ENCODE data around the gene MRI1.
"Not testable (repeated sequence)": the region's sequence is repeated elsewhere in the genome, so short reads cannot be mapped to it uniquely, and the experiment has no call there.

MRI1 gene

DNA sequence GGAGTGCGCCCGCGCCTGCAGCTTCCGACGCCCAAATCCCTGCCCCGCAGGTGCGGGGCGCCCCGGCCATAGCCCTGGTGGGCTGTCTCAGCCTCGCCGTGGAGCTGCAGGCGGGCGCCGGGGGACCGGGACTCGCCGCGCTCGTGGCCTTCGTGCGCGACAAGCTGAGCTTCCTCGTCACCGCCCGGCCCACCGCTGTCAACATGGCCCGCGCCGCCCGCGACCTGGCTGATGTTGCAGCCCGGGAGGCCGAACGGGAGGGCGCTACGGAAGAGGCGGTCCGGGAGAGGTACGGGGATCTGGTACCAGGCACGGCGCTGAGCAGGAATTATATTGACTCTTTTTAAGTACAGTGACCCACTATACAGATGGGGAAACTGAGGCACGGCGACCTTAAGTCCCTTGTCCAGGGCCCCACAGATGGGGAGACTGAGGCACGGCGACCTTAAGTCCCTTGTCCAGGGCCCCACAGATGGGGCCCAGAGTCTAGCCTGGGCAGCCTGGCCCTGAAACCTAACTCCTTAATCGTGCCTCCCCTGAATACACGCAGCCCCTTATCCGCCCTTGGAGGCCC lies 586 bp downstream of the MRI1 start:
- Mint-ChIP-seq H3K4me1 (peaks cover 15% of the 10 kb centered on the region), H3K27ac (ENCODE audit: low read depth) (peak overlapping the region; percentile 94), H3K27me3 (no peaks in the 10 kb centered on the region), H3K4me3 (peak overlapping the region; percentile 88), H3K36me3 (ENCODE audit: insufficient read depth) (peaks cover 24% of the 10 kb centered on the region), H3K9me3 (no peaks in the 10 kb centered on the region)
- DNase-seq (ENCODE audit: low spot score in 2 of 2) = no peak
- peak; percentile 54 for ATAC-seq (replicated peaks; ENCODE audit: extremely low read depth, poor library complexity, severe bottlenecking)

DNA sequence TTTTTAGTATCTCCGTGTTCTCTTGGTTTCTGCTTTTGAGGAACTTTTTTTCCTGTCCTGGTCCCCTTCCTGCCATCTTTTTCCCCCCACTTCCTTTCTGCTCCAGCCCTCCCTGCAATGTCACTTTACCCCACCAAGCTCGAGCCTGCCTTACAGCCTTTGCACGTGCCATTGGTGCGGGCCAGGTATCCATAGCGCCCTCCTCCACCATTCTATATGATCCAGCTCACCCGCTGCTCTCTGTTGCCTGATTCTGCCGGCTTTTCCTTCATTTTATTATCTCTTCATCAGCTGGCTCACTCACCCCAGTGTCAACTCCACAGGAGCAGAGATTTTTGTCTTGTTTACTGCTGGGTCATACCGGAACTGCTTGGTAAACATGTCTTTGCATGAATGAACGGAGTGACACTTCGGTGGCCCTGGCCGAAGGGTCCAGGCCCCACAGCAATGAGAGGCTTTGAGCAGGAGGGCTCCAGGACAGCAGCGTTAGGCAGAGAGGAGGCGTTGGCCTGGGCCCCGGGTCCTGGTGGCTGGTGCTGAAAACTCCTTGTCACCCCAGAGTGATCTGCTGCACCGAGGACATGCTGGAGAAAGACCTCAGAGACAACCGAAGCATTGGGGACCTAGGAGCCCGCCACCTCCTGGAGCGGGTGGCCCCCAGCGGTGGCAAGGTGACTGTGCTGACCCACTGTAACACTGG lies 1.2 kb downstream of the MRI1 start:
- Mint-ChIP-seq H3K27me3 (no peaks in the 10 kb centered on the region), H3K4me1 (peaks cover 15% of the 10 kb centered on the region), H3K4me3 (peak overlapping the region; percentile 88), H3K27ac (ENCODE audit: low read depth) (peak overlapping the region; percentile 94), H3K36me3 (ENCODE audit: insufficient read depth) (peaks cover 25% of the 10 kb centered on the region), H3K9me3 (no peaks in the 10 kb centered on the region)
- ATAC-seq (replicated peaks; ENCODE audit: extremely low read depth, poor library complexity, severe bottlenecking) = no peak
- no peak for DNase-seq (ENCODE audit: low spot score in 2 of 2)

DNA sequence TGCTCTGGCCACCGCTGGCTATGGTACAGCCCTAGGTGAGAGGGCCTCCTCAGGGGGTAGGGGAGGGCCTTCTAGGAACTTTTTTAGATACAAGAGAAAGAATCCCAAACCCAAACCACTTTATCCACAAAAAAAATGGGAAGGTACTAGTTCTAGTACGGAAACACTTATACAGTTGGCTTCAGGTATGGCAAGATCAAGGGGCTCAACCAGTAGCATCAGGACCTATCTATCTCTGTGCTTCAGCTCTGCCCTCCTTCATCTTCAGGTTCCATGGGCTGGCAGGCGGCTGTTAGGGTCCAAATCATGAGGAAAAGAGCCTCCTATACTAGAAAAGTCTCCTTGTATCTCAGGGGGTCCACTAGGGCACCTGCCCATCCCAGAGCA lies 1.8 kb downstream of the MRI1 start:
- H3K4me1 Mint-ChIP-seq = peaks cover 15% of the 10 kb centered on the region
- H3K9me3 Mint-ChIP-seq = no peaks in the 10 kb centered on the region
- peak overlapping the region; percentile 88 for H3K4me3 Mint-ChIP-seq
- ATAC-seq (replicated peaks; ENCODE audit: extremely low read depth, poor library complexity, severe bottlenecking) (no peak), DNase-seq (ENCODE audit: low spot score in 2 of 2) (no peak)
- peak overlapping the region; percentile 94 for H3K27ac Mint-ChIP-seq (ENCODE audit: low read depth)
- H3K36me3 Mint-ChIP-seq (ENCODE audit: insufficient read depth) = peaks cover 25% of the 10 kb centered on the region
- no peaks in the 10 kb centered on the region for H3K27me3 Mint-ChIP-seq

DNA sequence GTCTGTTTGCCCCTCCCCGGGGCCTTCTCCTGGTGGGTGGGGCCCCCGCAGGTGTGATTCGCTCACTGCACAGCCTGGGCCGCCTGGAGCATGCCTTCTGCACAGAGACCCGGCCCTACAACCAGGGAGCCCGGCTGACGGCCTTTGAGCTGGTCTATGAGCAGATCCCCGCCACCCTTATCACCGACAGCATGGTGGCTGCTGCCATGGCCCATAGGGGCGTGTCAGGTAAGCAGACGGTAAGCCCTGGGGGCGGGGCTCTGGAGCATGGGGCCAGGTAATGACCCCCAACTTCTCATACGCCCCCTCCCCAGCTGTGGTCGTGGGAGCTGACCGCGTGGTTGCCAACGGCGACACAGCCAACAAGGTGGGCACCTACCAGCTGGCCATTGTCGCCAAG lies 4.2 kb downstream of the MRI1 start:
- DNase-seq (ENCODE audit: low spot score in 2 of 2) (no peak), ATAC-seq (replicated peaks; ENCODE audit: extremely low read depth, poor library complexity, severe bottlenecking) (no peak)
- Mint-ChIP-seq H3K27me3 (no peaks in the 10 kb centered on the region), H3K4me3 (no peak overlapping the region), H3K36me3 (ENCODE audit: insufficient read depth) (peaks cover 25% of the 10 kb centered on the region), H3K27ac (ENCODE audit: low read depth) (no peak overlapping the region), H3K4me1 (peaks cover 15% of the 10 kb centered on the region), H3K9me3 (no peaks in the 10 kb centered on the region)

DNA sequence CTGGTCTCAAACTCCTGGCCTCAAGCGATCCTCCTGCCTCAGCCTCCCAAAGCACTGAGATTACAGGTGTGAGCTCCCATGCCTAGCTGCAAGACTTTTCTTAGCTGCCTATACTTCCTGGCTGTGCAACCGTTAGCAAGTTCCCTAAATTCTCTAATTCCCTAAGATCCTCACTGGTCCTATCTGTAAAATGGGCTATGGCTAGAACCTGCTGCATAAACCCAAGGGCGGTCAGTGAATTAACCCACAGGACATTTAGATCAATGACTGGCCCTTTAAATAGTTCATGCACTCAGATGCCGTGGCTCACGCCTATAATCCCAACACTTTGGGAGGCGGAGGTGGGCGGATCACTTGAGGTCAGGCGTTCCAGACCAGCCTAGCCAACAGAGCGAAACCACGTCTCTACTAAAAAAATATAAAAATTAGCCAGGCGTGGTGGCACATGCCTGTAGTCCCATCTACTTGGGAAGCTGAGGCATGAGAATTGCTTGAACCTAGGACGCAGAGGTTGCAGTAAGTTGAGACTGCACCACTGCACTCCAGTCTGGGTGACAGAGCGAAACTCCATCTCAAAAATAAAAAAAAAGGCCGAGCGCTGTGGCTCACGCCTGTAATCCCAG lies 5.8 kb downstream of the MRI1 start:
- Mint-ChIP-seq H3K36me3 (ENCODE audit: insufficient read depth) (peaks cover 29% of the 10 kb centered on the region), H3K27ac (ENCODE audit: low read depth) (no peak overlapping the region), H3K9me3 (no peaks in the 10 kb centered on the region), H3K4me1 (peaks cover 26% of the 10 kb centered on the region), H3K4me3 (no peak overlapping the region), H3K27me3 (no peaks in the 10 kb centered on the region)
- DNase-seq (ENCODE audit: low spot score in 2 of 2) = no peak
- ATAC-seq (replicated peaks; ENCODE audit: extremely low read depth, poor library complexity, severe bottlenecking) = no peak

DNA sequence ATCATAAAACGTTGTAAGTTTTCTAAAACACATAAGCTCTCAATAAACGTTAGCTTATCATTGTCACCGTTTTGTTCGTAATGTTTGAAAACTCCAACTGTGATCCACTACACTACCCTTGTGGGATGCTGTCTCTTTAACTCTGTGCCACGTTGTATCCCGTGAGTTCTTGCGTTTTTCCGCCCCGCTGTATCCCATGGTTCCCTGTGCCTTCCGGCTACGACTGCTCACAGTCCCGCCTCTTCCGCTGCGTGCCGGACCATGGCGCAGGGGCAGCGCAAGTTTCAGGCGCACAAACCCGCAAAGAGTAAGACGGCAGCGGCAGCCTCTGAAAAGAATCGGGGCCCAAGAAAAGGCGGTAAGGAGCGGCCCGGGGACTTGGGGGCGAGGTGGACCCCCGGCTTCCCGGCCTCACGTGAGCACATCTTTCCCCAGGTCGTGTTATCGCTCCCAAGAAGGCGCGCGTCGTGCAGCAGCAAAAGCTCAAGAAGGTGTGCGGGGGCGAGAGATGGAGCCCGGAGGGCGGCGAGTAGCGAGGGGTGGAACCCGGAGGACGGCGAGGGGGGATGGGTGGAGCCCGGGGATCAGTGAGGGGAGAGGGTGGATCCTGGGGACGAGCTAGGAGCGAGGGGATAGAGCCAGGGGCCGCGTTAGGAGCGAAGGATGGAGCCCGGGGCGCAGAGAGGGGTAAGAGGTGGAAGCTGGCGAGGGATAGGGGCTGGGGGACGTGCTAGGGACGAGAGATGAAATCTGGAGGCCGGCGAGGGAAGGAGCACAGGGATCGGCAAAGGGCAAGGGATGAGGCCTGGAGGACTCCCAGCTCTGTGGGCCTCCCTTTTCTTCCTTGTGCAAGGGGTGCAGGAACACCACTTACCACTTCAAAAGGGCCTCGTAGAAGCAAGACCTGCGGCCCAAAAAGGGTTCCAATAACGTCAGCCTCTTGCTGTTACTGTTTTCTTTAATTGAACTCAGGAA lies 10.2 kb downstream of the MRI1 start, which contains the start of gene C19orf53:
Gene C19orf53, plus strand, starts transcription at position 240 of the 975 bp plus-strand sequence. Its CDS starts 22 bp downstream, at position 262.
- Mint-ChIP-seq H3K4me1 (peaks cover 30% of the 10 kb centered on the region), H3K9me3 (no peaks in the 10 kb centered on the region), H3K4me3 (peak within 1 kb of the TSS; percentile 98), H3K36me3 (ENCODE audit: insufficient read depth) (peaks cover 25% of the 10 kb centered on the region), H3K27ac (ENCODE audit: low read depth) (peak within 1 kb of the TSS; percentile 97), H3K27me3 (no peaks in the 10 kb centered on the region)
- ATAC-seq (replicated peaks; ENCODE audit: extremely low read depth, poor library complexity, severe bottlenecking) = peak; percentile 97
- DNase-seq (ENCODE audit: low spot score in 2 of 2) = peak; percentile 69

DNA sequence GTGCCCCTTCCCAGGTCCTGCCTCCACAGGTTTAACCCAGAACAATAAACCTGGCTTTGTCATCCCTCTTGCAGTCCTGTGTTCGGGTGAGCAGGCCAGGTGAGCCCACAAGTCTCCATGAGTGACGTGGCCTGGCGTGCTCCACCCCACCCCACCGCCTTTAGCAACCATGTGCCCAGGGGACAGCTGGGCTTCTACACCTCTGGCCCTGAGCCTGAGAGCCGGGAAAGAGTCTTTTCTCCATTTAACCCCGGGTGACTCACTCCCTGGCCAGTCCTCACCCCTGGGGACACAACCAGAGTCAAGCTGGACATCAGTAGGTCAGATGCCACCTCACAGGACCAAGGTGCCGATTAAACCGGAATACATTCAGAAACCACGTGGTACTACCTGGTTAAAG lies 14.1 kb downstream of the MRI1 start:
- Mint-ChIP-seq H3K27me3 (no peaks in the 10 kb centered on the region), H3K4me3 (no peak overlapping the region), H3K36me3 (ENCODE audit: insufficient read depth) (peaks cover 18% of the 10 kb centered on the region), H3K27ac (ENCODE audit: low read depth) (no peak overlapping the region), H3K4me1 (peaks cover 30% of the 10 kb centered on the region), H3K9me3 (no peaks in the 10 kb centered on the region)
- ATAC-seq (replicated peaks; ENCODE audit: extremely low read depth, poor library complexity, severe bottlenecking) (no peak), DNase-seq (ENCODE audit: low spot score in 2 of 2) (no peak)

DNA sequence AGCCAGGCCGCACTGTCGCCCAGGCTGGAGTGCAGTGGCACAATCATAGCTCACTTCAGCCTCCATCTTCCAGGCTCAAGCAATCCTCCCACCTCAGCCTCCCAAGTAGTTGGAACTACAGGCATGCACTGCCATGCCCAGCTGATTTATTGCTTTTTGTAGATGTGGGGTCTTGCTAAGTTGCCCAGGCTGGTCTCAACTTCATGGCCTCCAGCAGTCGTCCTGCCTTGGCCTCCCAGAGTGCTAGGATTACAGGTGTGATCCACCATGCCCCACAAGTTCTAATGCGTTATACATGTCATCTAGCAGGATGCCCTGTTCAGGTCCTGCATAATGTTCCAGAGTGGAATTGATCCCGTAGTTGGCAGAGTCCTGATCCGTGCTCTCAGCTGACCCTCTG lies 14.5 kb downstream of the MRI1 start:
- Mint-ChIP-seq H3K27me3 (no peaks in the 10 kb centered on the region), H3K27ac (ENCODE audit: low read depth) (no peak overlapping the region)

DNA sequence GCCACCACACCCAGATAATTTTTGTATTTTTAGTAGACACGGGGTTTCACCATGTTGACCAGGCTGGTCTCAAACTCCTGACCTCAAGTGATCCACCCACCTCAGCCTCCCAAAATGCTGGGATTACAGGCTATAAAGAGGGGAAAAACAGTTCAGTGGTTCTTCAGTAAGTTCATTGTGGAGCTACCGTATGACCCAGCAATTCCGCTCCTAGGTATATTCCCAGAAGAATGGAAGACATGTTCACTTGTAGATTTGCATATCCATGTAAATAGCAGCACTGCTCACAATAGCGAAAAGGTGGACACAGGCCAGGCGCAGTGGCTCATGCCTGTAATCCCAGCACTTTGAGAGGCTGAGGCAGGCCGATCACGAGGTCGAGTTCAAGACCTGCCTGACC lies 15.5 kb downstream of the MRI1 start:
- not testable (repeated sequence) for H3K27ac Mint-ChIP-seq (ENCODE audit: low read depth); H3K27me3 Mint-ChIP-seq; DNase-seq (ENCODE audit: low spot score in 2 of 2); ATAC-seq (replicated peaks; ENCODE audit: extremely low read depth, poor library complexity, severe bottlenecking); H3K4me3 Mint-ChIP-seq; H3K9me3 Mint-ChIP-seq
- Mint-ChIP-seq H3K4me1 (peaks cover 23% of the 10 kb centered on the region), H3K36me3 (ENCODE audit: insufficient read depth) (peaks cover 15% of the 10 kb centered on the region)

More for the DNA sequence above, 14.5 kb downstream of the MRI1 start:
- Mint-ChIP-seq H3K4me1 (peaks cover 30% of the 10 kb centered on the region), H3K4me3 (no peak overlapping the region), H3K36me3 (ENCODE audit: insufficient read depth) (peaks cover 18% of the 10 kb centered on the region), H3K9me3 (no peaks in the 10 kb centered on the region)
- ATAC-seq (replicated peaks; ENCODE audit: extremely low read depth, poor library complexity, severe bottlenecking) = no peak
- DNase-seq (ENCODE audit: low spot score in 2 of 2) = no peak

DNA sequence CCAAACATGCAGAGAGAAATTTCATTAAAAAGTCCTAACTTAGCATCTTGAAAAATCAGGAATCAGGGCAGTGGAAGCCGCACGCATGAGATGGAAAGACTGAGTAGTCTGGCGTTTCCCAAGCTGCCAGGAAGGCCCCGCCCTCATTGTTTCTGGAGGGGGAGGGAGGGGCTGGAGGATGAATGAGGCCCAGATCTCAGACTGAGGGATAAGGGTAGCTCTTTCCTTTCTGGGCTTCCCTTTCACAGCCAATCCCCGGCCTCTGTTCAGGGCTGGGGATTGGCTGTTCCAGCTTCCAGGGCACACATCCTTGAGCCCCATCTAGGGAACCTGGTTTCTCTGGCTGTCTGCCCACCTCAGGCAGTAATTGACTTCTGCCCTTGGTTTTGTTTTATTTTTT lies 17.2 kb downstream of the MRI1 start:
- ATAC-seq (replicated peaks; ENCODE audit: extremely low read depth, poor library complexity, severe bottlenecking) = no peak
- Mint-ChIP-seq H3K36me3 (ENCODE audit: insufficient read depth) (peaks cover 9% of the 10 kb centered on the region), H3K27me3 (no peaks in the 10 kb centered on the region), H3K4me1 (peaks cover 13% of the 10 kb centered on the region), H3K4me3 (no peak overlapping the region), H3K9me3 (no peaks in the 10 kb centered on the region), H3K27ac (ENCODE audit: low read depth) (no peak overlapping the region)
- no peak for DNase-seq (ENCODE audit: low spot score in 2 of 2)

DNA sequence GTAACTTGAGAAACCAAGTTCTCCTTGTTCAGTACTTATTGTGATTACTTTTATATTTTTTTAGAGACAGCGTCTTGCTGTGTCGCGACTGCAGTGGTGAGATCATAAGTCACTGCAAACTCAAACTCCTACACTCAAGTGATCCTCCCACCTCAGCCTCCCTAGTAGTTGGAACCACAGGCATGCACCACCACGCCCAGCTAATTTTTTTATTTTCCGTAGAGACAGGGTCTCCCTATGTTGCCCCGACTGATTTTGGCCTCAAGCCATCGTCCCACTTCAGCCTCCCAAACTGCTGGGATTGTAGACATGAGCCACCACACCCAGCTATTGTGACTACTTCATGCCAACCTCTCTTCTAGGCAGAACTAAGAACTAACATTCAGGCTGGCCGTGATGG lies 18.2 kb downstream of the MRI1 start:
- Mint-ChIP-seq H3K27me3 (no peaks in the 10 kb centered on the region), H3K36me3 (ENCODE audit: insufficient read depth) (peaks cover 9% of the 10 kb centered on the region), H3K4me1 (peaks cover 12% of the 10 kb centered on the region), H3K4me3 (no peak overlapping the region), H3K27ac (ENCODE audit: low read depth) (no peak overlapping the region), H3K9me3 (no peaks in the 10 kb centered on the region)
- DNase-seq (ENCODE audit: low spot score in 2 of 2) (no peak), ATAC-seq (replicated peaks; ENCODE audit: extremely low read depth, poor library complexity, severe bottlenecking) (no peak)
